Large intestine (tissue), 3 donors: ENCODE data around the gene ARHGAP29. TPM values are rescaled to one million over a fixed set of nuclear protein-coding genes. Genes with fewer than 3 reads are reported as not detected.
"Not testable (repeated sequence)": the region's sequence is repeated elsewhere in the genome, so short reads cannot be mapped to it uniquely, and the experiment has no call there.

Source experiments
- DNase-seq, 2 donors: peaks; one replicate each; pipeline versions ENCODE4 v3.0.0 to v3.0.0-alpha.2; 2013
- H3K27ac ChIP-seq: one replicate; pipeline ENCODE4 v1.5.1; 2013; ENCODE audit warnings: low read length
- H3K27me3 ChIP-seq: 2 replicates; pipeline ENCODE4 v1.6.1; 2013; ENCODE audit warnings: low read length; ENCODE audit not compliant: control insufficient read depth, insufficient read depth
- H3K36me3 ChIP-seq: 2 replicates; pipeline ENCODE4 v1.6.1; 2013; ENCODE audit warnings: low read length; ENCODE audit not compliant: control insufficient read depth, insufficient read depth
- H3K4me1 ChIP-seq: one replicate; pipeline ENCODE4 v1.6.1; 2013; ENCODE audit warnings: low read length; ENCODE audit not compliant: control insufficient read depth, insufficient read depth
- H3K4me3 ChIP-seq: one replicate; pipeline ENCODE4 v1.5.1; 2013; ENCODE audit warnings: low read length
- H3K9me3 ChIP-seq: one replicate; pipeline ENCODE4 v1.6.1; 2013; ENCODE audit warnings: mild to moderate bottlenecking, low read depth, low read length, moderate library complexity; ENCODE audit not compliant: control insufficient read depth
- WGBS: methylation state at CpG from one replicate; pipeline ENCODE4 v1.1.5; 2013; ENCODE audit warnings: low lambda C conversion rate; ENCODE audit not compliant: insufficient coverage; 5-methylcytosine and 5-hydroxymethylcytosine counted together
- polyA plus RNA-seq: library from polyadenylated mRNA; unstranded; fragments of 120-200 nt; gene quantifications from one replicate; pipeline ENCODE4 v1.2.1, GENCODE V29; 2013

ARHGAP29 gene
- polyA plus RNA-seq, 1 donor: 10.7 TPM

GRCh38 chr1:94178901-94179300, 58.5 kb downstream of the ARHGAP29 start:
- H3K4me1 ChIP-seq: no peaks in the 10 kb centered on the region
- no peak for DNase-seq
- no peaks in the 10 kb centered on the region for H3K9me3 ChIP-seq
- no peak overlapping the region for H3K27ac ChIP-seq
- no peak overlapping the region for H3K4me3 ChIP-seq
- H3K27me3 ChIP-seq: no peaks in the 10 kb centered on the region
- H3K36me3 ChIP-seq: peaks cover 1% of the 10 kb centered on the region

GRCh38 chr1:94169126-94169525, 68.3 kb downstream of the ARHGAP29 start:
- Histone ChIP-seq H3K27me3 (no peaks in the 10 kb centered on the region), H3K36me3 (peaks cover 2% of the 10 kb centered on the region), H3K9me3 (no peaks in the 10 kb centered on the region), H3K27ac (no peak overlapping the region), H3K4me3 (no peak overlapping the region), H3K4me1 (no peaks in the 10 kb centered on the region)
- DNase-seq: no peak
- 90% methylated on average over 2 of the region's 3 CpGs for WGBS

GRCh38 chr1:94165843-94166242, 71.5 kb downstream of the ARHGAP29 start:
- no peak overlapping the region for H3K4me3 ChIP-seq
- 60% methylated on average over 1 of the region's 5 CpGs for WGBS
- no peak for DNase-seq
- H3K36me3 ChIP-seq: no peaks in the 10 kb centered on the region
- H3K27ac ChIP-seq: no peak overlapping the region
- peaks cover 3% of the 10 kb centered on the region for H3K27me3 ChIP-seq
- H3K4me1 ChIP-seq: no peaks in the 10 kb centered on the region
- no peaks in the 10 kb centered on the region for H3K9me3 ChIP-seq

GRCh38 chr1:94164885-94165284, 72.5 kb downstream of the ARHGAP29 start:
- not testable (repeated sequence) for DNase-seq, H3K4me3 ChIP-seq, H3K9me3 ChIP-seq, H3K27me3 ChIP-seq, H3K4me1 ChIP-seq, H3K36me3 ChIP-seq, H3K27ac ChIP-seq
- WGBS: 100% methylated on average over 1 of the region's 2 CpGs

GRCh38 chr1:94164121-94164520, 73.3 kb downstream of the ARHGAP29 start:
- H3K27ac ChIP-seq, H3K36me3 ChIP-seq, H3K9me3 ChIP-seq, H3K27me3 ChIP-seq, H3K4me3 ChIP-seq, H3K4me1 ChIP-seq, DNase-seq: not testable (repeated sequence)
- no CpG with 5 or more reads among the region's 1 CpG for WGBS

- not testable (repeated sequence) for H3K4me3 ChIP-seq, H3K36me3 ChIP-seq, H3K9me3 ChIP-seq, H3K27me3 ChIP-seq, H3K27ac ChIP-seq, DNase-seq, H3K4me1 ChIP-seq
- WGBS: no CpG with 5 or more reads among the region's 5 CpGs
Observed at GRCh38 chr1:94163249-94163648, 74.1 kb downstream of the ARHGAP29 start.

GRCh38 chr1:94160811-94161210, 76.6 kb downstream of the ARHGAP29 start:
- Histone ChIP-seq H3K27me3 (peaks cover 5% of the 10 kb centered on the region), H3K27ac (no peak overlapping the region), H3K9me3 (no peaks in the 10 kb centered on the region), H3K4me3 (no peak overlapping the region), H3K4me1 (no peaks in the 10 kb centered on the region), H3K36me3 (no peaks in the 10 kb centered on the region)
- 43% methylated on average over 1 of the region's 4 CpGs for WGBS
- DNase-seq: no peak

GRCh38 chr1:94156096-94156625, 81.2 kb downstream of the ARHGAP29 start:
- Histone ChIP-seq H3K36me3 (no peaks in the 10 kb centered on the region), H3K4me1 (no peaks in the 10 kb centered on the region), H3K4me3 (no peak overlapping the region), H3K27ac (no peak overlapping the region), H3K27me3 (peaks cover 5% of the 10 kb centered on the region), H3K9me3 (no peaks in the 10 kb centered on the region)
- DNase-seq: no peak
- WGBS: no CpG with 5 or more reads among the region's 1 CpG

GRCh38 chr1:94154989-94155388, 82.4 kb downstream of the ARHGAP29 start:
- H3K27ac ChIP-seq: no peak overlapping the region
- H3K36me3 ChIP-seq: no peaks in the 10 kb centered on the region
- WGBS: no CpG with 5 or more reads among the region's 1 CpG
- H3K4me3 ChIP-seq: no peak overlapping the region
- DNase-seq: no peak
- no peaks in the 10 kb centered on the region for H3K4me1 ChIP-seq
- H3K27me3 ChIP-seq: no peaks in the 10 kb centered on the region
- no peaks in the 10 kb centered on the region for H3K9me3 ChIP-seq

- WGBS: no CpG with 5 or more reads among the region's 1 CpG
Observed at GRCh38 chr1:94153133-94153532, 84.3 kb downstream of the ARHGAP29 start.

GRCh38 chr1:94149166-94149565, 88.2 kb downstream of the ARHGAP29 start:
- H3K27ac ChIP-seq, H3K36me3 ChIP-seq, H3K27me3 ChIP-seq, H3K9me3 ChIP-seq, H3K4me1 ChIP-seq, H3K4me3 ChIP-seq, DNase-seq: not testable (repeated sequence)

More at GRCh38 chr1:94153133-94153532, 84.3 kb downstream of the ARHGAP29 start:
- DNase-seq: no peak
- no peaks in the 10 kb centered on the region for H3K27me3 ChIP-seq
- no peaks in the 10 kb centered on the region for H3K4me1 ChIP-seq
- no peak overlapping the region for H3K4me3 ChIP-seq
- no peak overlapping the region for H3K27ac ChIP-seq
- no peaks in the 10 kb centered on the region for H3K36me3 ChIP-seq
- no peaks in the 10 kb centered on the region for H3K9me3 ChIP-seq
